Natural killer cell (primary cell): Measurements from ENCODE around the gene GALNTL6. TPM values are rescaled to one million over a fixed set of nuclear protein-coding genes. Genes with fewer than 3 reads are reported as not detected.

ENCODE experiments used
- ATAC-seq, 3 donors: fragments of 150-1000 bp in 2 of 3; fragments of 200-7000 bp in 1 of 3; cut with Tn5 transposase; 1 replicate in 1 of 3; 2 replicates in 2 of 3; pipeline ENCODE4 v1.10.0; 2021; ENCODE audit warnings: mild to moderate bottlenecking in 2 of 3, moderate library complexity in 2 of 3
- DNase-seq, 2 donors: peaks; one replicate each; pipeline versions ENCODE4 v3.0.0 to v3.0.0-alpha.2; 2013 to 2021; ENCODE audit warnings: mixed read lengths in 1 of 2
- H3K27ac ChIP-seq: one replicate; pipeline ENCODE4 v1.5.1; 2013; ENCODE audit warnings: mild to moderate bottlenecking, low read length
- H3K27me3 ChIP-seq: one replicate; pipeline ENCODE4 v1.6.1; 2013; ENCODE audit warnings: low read length; ENCODE audit not compliant: control insufficient read depth, insufficient read depth
- H3K36me3 ChIP-seq: one replicate; pipeline ENCODE4 v1.6.1; 2013; ENCODE audit warnings: low read length; ENCODE audit not compliant: control insufficient read depth, insufficient read depth
- H3K4me1 ChIP-seq: one replicate; pipeline ENCODE4 v1.6.1; 2013; ENCODE audit warnings: low read length; ENCODE audit not compliant: control insufficient read depth, insufficient read depth
- H3K4me3 ChIP-seq: one replicate; pipeline ENCODE4 v1.5.1; 2013; ENCODE audit warnings: low read length
- H3K9me3 ChIP-seq: one replicate; pipeline ENCODE4 v1.6.1; 2013; ENCODE audit warnings: low read length; ENCODE audit not compliant: control insufficient read depth, insufficient read depth
- H3K27ac Mint-ChIP-seq, 2 donors: one replicate each; pipeline ENCODE4 v1.8.0; 2022; ENCODE audit warnings: mild to moderate bottlenecking in 2 of 2, mixed read lengths in 2 of 2, moderate library complexity in 1 of 2
- H3K27me3 Mint-ChIP-seq, 2 donors: one replicate each; pipeline ENCODE4 v1.8.0; 2022; ENCODE audit warnings: low read depth in 2 of 2, mixed read lengths in 2 of 2
- H3K36me3 Mint-ChIP-seq: one replicate; pipeline ENCODE4 v1.8.0; 2022; ENCODE audit warnings: mixed read lengths
- H3K4me1 Mint-ChIP-seq, 2 donors: one replicate each; pipeline ENCODE4 v1.8.0; 2022; ENCODE audit warnings: mixed read lengths in 2 of 2
- H3K4me3 Mint-ChIP-seq: one replicate; pipeline ENCODE4 v1.8.0; 2022; ENCODE audit warnings: mild to moderate bottlenecking, moderate library complexity, mixed read lengths
- H3K9me3 Mint-ChIP-seq, 2 donors: one replicate each; pipeline ENCODE4 v1.8.0; 2022; ENCODE audit warnings: mixed read lengths in 2 of 2
- WGBS: methylation state at CpG from one replicate; pipeline ENCODE4 v1.1.7; 2013; ENCODE audit warnings: missing lambda C conversion rate; ENCODE audit not compliant: insufficient coverage; 5-methylcytosine and 5-hydroxymethylcytosine counted together
- intact Hi-C: fragments of 100-400 bp; cut with micrococcal nuclease; formaldehyde crosslinking; loops from one replicate; pipeline ENCODE4 v1.14.2; 2022
- total RNA-seq, 4 donors: library from RNA; stranded (reverse); fragments of 120-200 nt in 1 of 4; gene quantifications; one replicate each; pipeline versions ENCODE4 v1.2.3 to v1.2.4, GENCODE V29; 2013 to 2022
- TF ChIP-seq, protein P1 (sequence below): fragments of 200-600 bp; IDR thresholded peaks from one replicate; pipeline ENCODE4 v1.8.0; 2022; ENCODE audit warnings: antibody characterized with exemption

GALNTL6 gene
- total RNA-seq, 3 donors from 2014 or later (not counting 1 experiment from before 2014, with no cell fraction given): not detected

DNA sequence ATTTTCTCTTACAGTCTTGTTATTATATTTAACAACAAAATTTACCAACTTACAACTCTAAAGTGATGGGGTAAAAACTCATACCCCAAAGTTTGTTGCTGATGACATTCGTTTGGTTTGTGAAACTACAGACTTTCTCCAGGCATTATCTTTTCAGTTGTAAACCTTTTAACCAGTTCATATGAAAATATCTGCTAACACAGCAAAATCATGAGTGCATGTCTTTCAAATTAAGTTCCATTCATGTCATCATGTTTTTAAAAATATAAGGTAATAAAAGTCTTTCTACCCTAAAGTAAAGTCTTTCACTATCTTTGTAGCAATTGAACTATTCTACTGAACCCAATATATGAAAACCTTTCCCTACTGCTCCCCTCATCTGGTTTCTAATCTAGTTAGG is 3.4 kb upstream of the GALNTL6 start:
- 82% methylated on average over 1 of the region's 1 CpG for WGBS
- Histone ChIP-seq H3K36me3 (no peaks in the 10 kb centered on the region), H3K4me1 (no peaks in the 10 kb centered on the region), H3K9me3 (peaks cover 2% of the 10 kb centered on the region), H3K4me3 (no peak overlapping the region), H3K27me3 (no peaks in the 10 kb centered on the region), H3K27ac (no peak overlapping the region)
- ATAC-seq (no peak), DNase-seq (no peak)
- TF ChIP-seq, protein P1, sequence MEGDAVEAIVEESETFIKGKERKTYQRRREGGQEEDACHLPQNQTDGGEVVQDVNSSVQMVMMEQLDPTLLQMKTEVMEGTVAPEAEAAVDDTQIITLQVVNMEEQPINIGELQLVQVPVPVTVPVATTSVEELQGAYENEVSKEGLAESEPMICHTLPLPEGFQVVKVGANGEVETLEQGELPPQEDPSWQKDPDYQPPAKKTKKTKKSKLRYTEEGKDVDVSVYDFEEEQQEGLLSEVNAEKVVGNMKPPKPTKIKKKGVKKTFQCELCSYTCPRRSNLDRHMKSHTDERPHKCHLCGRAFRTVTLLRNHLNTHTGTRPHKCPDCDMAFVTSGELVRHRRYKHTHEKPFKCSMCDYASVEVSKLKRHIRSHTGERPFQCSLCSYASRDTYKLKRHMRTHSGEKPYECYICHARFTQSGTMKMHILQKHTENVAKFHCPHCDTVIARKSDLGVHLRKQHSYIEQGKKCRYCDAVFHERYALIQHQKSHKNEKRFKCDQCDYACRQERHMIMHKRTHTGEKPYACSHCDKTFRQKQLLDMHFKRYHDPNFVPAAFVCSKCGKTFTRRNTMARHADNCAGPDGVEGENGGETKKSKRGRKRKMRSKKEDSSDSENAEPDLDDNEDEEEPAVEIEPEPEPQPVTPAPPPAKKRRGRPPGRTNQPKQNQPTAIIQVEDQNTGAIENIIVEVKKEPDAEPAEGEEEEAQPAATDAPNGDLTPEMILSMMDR: no peak
- H3K9me3 Mint-ChIP-seq: peaks cover 8 to 15% of the 10 kb centered on the region in 2 donors
- H3K27me3 Mint-ChIP-seq: peaks cover 14% of the 10 kb centered on the region in 2 donors
- intact Hi-C loops: no loop called here
- no peak overlapping the region for H3K4me3 Mint-ChIP-seq
- no peaks in the 10 kb centered on the region for H3K36me3 Mint-ChIP-seq
- H3K27ac Mint-ChIP-seq: no peak overlapping the region
- no peaks in the 10 kb centered on the region for H3K4me1 Mint-ChIP-seq

DNA sequence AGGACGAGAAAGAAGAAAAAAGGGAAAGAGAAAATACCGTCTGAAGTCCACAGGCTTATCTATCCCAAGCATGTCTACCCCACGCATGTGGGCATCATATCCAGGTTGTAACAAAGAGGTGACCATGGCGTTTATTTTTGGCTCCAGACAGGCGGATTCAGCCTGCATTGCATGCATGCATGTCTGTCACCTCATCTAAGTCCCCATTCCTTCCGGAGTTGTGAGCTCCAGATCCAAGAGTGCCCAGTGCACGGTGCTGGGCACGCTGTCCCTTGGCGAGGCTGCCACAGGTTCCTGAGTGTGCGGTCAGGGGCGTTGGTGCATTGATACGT is 905 bp upstream of the GALNTL6 start:
- no peaks in the 10 kb centered on the region for H3K36me3 Mint-ChIP-seq

DNA sequence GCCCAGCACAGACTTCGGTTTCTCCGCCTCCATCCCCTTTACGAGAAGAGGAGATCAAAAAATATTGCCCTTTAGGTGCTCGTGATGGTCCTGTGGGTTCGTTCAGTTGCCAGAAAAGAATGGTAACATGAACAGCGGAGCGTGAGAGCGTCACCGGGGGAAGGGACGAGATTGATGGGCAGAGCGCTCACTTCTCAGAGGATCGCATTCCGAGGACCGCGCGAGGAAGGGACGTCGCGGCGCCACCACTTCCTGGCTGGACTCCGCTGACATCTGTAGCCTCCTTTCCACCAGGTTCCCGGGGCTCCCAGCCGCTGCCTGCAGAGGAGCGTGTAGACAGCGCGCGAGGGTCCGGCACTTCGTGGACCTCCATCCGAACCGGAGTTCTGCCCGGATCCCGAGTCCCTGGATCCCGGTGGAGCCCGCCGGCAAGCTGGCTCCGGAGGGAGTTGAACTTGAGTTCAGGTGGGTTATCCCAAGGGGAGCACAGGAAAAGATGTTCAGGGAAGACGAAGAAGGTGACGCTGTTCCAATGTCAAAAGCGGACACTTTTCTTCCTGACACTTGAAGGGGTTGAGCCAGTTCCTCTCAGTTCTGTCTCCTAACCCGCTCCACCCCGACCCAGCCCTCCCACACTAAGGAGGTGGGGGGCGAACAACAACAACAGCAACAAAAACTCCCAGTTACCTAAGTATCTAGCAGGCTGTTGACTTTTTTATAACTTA is 484 bp downstream of the GALNTL6 start:
- 13% methylated on average over 43 of the region's 43 CpGs for WGBS
- H3K4me1 ChIP-seq: no peaks in the 10 kb centered on the region
- no peak overlapping the region for H3K27ac ChIP-seq
- no peak overlapping the region for H3K27ac Mint-ChIP-seq
- DNase-seq (no peak), ATAC-seq (no peak)
- peak overlapping the region; percentile 20 for H3K4me3 ChIP-seq
- H3K36me3 Mint-ChIP-seq: no peaks in the 10 kb centered on the region
- peaks cover 14 to 17% of the 10 kb centered on the region in 2 donors for H3K27me3 Mint-ChIP-seq
- no peak overlapping the region for H3K4me3 Mint-ChIP-seq
- H3K27me3 ChIP-seq: no peaks in the 10 kb centered on the region
- no peaks in the 10 kb centered on the region for H3K36me3 ChIP-seq
- peaks cover 3 to 7% of the 10 kb centered on the region in 2 donors for H3K9me3 Mint-ChIP-seq
- intact Hi-C loops: no loop called here
- peaks cover 2% of the 10 kb centered on the region for H3K9me3 ChIP-seq
- no peaks in the 10 kb centered on the region for H3K4me1 Mint-ChIP-seq
- TF ChIP-seq, protein P1: no peak

More for the DNA sequence above, 905 bp upstream of the GALNTL6 start:
- ATAC-seq (no peak), DNase-seq (no peak)
- Mint-ChIP-seq H3K27ac (no peak overlapping the region), H3K9me3 (peaks cover 3 to 7% of the 10 kb centered on the region in 2 donors), H3K4me3 (no peak overlapping the region), H3K27me3 (peaks cover 14 to 17% of the 10 kb centered on the region in 2 donors), H3K4me1 (no peaks in the 10 kb centered on the region)
- H3K9me3 ChIP-seq: peaks cover 2% of the 10 kb centered on the region
- no peak overlapping the region for H3K27ac ChIP-seq
- no peaks in the 10 kb centered on the region for H3K36me3 ChIP-seq
- WGBS: 6% methylated on average over 12 of the region's 12 CpGs
- no peak overlapping the region for H3K4me3 ChIP-seq
- no peaks in the 10 kb centered on the region for H3K4me1 ChIP-seq
- H3K27me3 ChIP-seq: no peaks in the 10 kb centered on the region
- intact Hi-C loops: no loop called here
- TF ChIP-seq, protein P1: no peak

DNA sequence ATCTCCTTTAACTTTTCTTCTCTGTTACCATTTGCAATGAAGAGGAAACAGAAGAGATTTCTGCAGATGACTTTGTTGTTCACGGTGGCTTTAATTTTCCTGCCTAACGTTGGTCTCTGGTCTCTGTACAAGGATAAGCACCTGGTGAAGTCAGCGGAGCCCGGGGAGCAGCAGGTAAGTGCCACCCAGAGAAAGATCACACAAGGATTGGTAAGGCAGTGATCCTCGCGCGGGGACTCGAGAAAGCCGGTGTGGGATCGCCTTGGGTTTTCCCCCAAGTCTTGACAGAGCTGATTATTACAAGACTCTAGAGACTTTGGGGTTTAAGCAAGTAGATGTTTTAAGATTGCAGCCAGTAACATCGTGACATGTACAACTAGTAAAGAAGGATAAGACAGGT is 1.3 kb downstream of the GALNTL6 start:
- no peak overlapping the region for H3K4me3 ChIP-seq
- Mint-ChIP-seq H3K4me3 (no peak overlapping the region), H3K4me1 (no peaks in the 10 kb centered on the region), H3K27me3 (peaks cover 14 to 17% of the 10 kb centered on the region in 2 donors), H3K27ac (no peak overlapping the region), H3K9me3 (peaks cover 6 to 10% of the 10 kb centered on the region in 2 donors), H3K36me3 (no peaks in the 10 kb centered on the region)
- DNase-seq (no peak), ATAC-seq (no peak)
- H3K9me3 ChIP-seq: peaks cover 2% of the 10 kb centered on the region
- intact Hi-C loops: no loop called here
- no peak overlapping the region for H3K27ac ChIP-seq
- no peaks in the 10 kb centered on the region for H3K4me1 ChIP-seq
- no peaks in the 10 kb centered on the region for H3K36me3 ChIP-seq
- WGBS: 82% methylated on average over 11 of the region's 11 CpGs
- TF ChIP-seq, protein P1: no peak
- H3K27me3 ChIP-seq: no peaks in the 10 kb centered on the region
